Measurements from ENCODE around the gene RAPGEF1. TPM values are rescaled to one million over a fixed set of nuclear protein-coding genes. Genes with fewer than 3 reads are reported as not detected.

The RAPGEF1 gene
- total RNA-seq, 6 experiments from 2014 or later = 22.9 to 53.6 (median 30.2) TPM

GRCh38 chr9:131717719-131718460 is 22.0 kb downstream of the RAPGEF1 start:
- intact Hi-C loops (cut with DNase I) = no loop called here
- TF ChIP-seq, protein P1, sequence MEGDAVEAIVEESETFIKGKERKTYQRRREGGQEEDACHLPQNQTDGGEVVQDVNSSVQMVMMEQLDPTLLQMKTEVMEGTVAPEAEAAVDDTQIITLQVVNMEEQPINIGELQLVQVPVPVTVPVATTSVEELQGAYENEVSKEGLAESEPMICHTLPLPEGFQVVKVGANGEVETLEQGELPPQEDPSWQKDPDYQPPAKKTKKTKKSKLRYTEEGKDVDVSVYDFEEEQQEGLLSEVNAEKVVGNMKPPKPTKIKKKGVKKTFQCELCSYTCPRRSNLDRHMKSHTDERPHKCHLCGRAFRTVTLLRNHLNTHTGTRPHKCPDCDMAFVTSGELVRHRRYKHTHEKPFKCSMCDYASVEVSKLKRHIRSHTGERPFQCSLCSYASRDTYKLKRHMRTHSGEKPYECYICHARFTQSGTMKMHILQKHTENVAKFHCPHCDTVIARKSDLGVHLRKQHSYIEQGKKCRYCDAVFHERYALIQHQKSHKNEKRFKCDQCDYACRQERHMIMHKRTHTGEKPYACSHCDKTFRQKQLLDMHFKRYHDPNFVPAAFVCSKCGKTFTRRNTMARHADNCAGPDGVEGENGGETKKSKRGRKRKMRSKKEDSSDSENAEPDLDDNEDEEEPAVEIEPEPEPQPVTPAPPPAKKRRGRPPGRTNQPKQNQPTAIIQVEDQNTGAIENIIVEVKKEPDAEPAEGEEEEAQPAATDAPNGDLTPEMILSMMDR (IDR thresholded peaks at IDR 0.05) = no peak
- TF ChIP-seq POLR2A (IDR thresholded peaks at IDR 0.05) = no peak
- Histone ChIP-seq H3K27ac (peak overlapping the region; percentile 15 to 49 (median 38)), H3K4me3 (no peak overlapping the region), H3K27me3 (no peaks in the 10 kb centered on the region), H3K36me3 (no peaks in the 10 kb centered on the region), H3K9me3 (no peaks in the 10 kb centered on the region), H3K4me1 (peaks cover 0 to 11% (median 4%) of the 10 kb centered on the region in 4 donors)
- ATAC-seq (peak; percentile 49 to 59 (median 58)), DNase-seq (no peak)
- 57% methylated on average over 12 of the region's 14 CpGs for WGBS (ENCODE audit: insufficient coverage, low coverage, low lambda C conversion rate, missing lambda C conversion rate)

- ATAC-seq (peak in 2 of 4 donors; percentile 26 to 33), DNase-seq (peak in 1 of 3 donors; percentile 51)
- WGBS (ENCODE audit: insufficient coverage, low coverage, low lambda C conversion rate, missing lambda C conversion rate) = no CpG with 5 or more reads among the region's 5 CpGs
- no peaks in the 10 kb centered on the region for H3K9me3 ChIP-seq
- peaks cover 0 to 11% (median 4%) of the 10 kb centered on the region in 4 donors for H3K4me1 ChIP-seq
- H3K4me3 ChIP-seq = no peak overlapping the region
- TF ChIP-seq POLR2A (IDR thresholded peaks at IDR 0.05) = no peak
- TF ChIP-seq, protein P1 (IDR thresholded peaks at IDR 0.05) = no peak
- H3K27me3 ChIP-seq = no peaks in the 10 kb centered on the region
- H3K27ac ChIP-seq = peak overlapping the region in 1 of 3 donors; percentile 9
- H3K36me3 ChIP-seq = no peaks in the 10 kb centered on the region
- intact Hi-C loops (cut with DNase I) = no loop called here
Measured at GRCh38 chr9:131715906-131716305, 24.0 kb downstream of the RAPGEF1 start.

GRCh38 chr9:131714821-131715220 is 25.1 kb downstream of the RAPGEF1 start:
- intact Hi-C loops (cut with DNase I) = no loop called here
- Histone ChIP-seq H3K27ac (peak overlapping the region in 2 of 3 donors; percentile 9 to 37), H3K36me3 (no peaks in the 10 kb centered on the region), H3K27me3 (no peaks in the 10 kb centered on the region), H3K4me1 (peaks cover 0 to 11% (median 4%) of the 10 kb centered on the region in 4 donors), H3K9me3 (no peaks in the 10 kb centered on the region), H3K4me3 (no peak overlapping the region)
- WGBS (ENCODE audit: insufficient coverage, low coverage, low lambda C conversion rate, missing lambda C conversion rate) = 63% methylated on average over 6 of the region's 9 CpGs
- no peak for ATAC-seq
- DNase-seq = no peak
- TF ChIP-seq, protein P1 (IDR thresholded peaks at IDR 0.05) = no peak
- TF ChIP-seq POLR2A (IDR thresholded peaks at IDR 0.05) = no peak

DNA sequence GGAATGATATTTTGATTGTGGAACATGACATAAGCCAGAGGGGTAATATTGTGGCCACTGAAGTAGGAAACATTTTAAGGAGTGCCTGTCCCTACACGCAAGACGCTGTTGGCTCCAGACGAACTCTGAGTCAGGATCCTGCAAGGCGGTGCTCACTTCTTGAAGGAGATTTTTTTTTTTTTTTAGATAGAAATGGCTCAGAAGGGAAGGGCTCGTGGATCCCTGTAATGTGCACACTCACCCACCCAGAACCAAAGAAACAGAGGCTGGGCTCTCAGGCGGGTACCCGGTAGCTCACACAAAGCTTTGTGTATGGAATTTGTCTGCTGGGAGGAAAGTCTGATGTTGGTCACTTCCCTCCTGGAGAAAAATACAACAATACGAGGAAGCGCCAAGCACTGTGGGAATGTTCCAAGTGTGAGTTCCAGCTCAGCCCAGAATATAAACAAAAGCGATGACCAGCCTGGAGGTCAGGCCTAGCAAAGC is 25.7 kb downstream of the RAPGEF1 start:
- Histone ChIP-seq H3K36me3 (no peaks in the 10 kb centered on the region), H3K9me3 (no peaks in the 10 kb centered on the region), H3K27me3 (no peaks in the 10 kb centered on the region), H3K27ac (peak overlapping the region in 2 of 3 donors; percentile 25 to 57), H3K4me3 (no peak overlapping the region), H3K4me1 (peaks cover 0 to 12% (median 4%) of the 10 kb centered on the region in 4 donors)
- 52% methylated on average over 5 of the region's 10 CpGs for WGBS (ENCODE audit: insufficient coverage, low coverage, low lambda C conversion rate, missing lambda C conversion rate)
- TF ChIP-seq, protein P1 (IDR thresholded peaks at IDR 0.05) = no peak
- TF ChIP-seq POLR2A (IDR thresholded peaks at IDR 0.05) = no peak
- no peak for DNase-seq
- ATAC-seq = peak; percentile 42 to 76 (median 54)
- intact Hi-C loops (cut with DNase I) = no loop called here
